DMS79 treated with DMSO at 0.1 percent for 48 hours (cell line): ENCODE data around the gene VENTX.
"Not testable (repeated sequence)": the region's sequence is repeated elsewhere in the genome, so short reads cannot be mapped to it uniquely, and the experiment has no call there.

Experiments used
- DNase-seq: peaks from one replicate; lab custom pipeline; 2025; lab: John Stamatoyannopoulos, UW

The VENTX gene

GRCh38 chr10:133214468-133215410, 22.9 kb upstream of the VENTX start:
- no peak for DNase-seq

GRCh38 chr10:133215586-133215985, 22.1 kb upstream of the VENTX start:
- no peak for DNase-seq

- no peak for DNase-seq
These were observed 20.9 kb upstream of the VENTX start for GRCh38 chr10:133216776-133217175.

- DNase-seq = no peak
These were observed 19.7 kb upstream of the VENTX start for GRCh38 chr10:133217800-133218589.

- DNase-seq = no peak
These were observed 18.8 kb upstream of the VENTX start for GRCh38 chr10:133218891-133219290.

- no peak for DNase-seq
These were observed 17.9 kb upstream of the VENTX start for GRCh38 chr10:133219782-133220181.

- DNase-seq = no peak
These were observed 16.3 kb upstream of the VENTX start for GRCh38 chr10:133221331-133221730.

GRCh38 chr10:133221756-133222155, 15.9 kb upstream of the VENTX start:
- not testable (repeated sequence) for DNase-seq

GRCh38 chr10:133224076-133224475, 13.6 kb upstream of the VENTX start:
- no peak for DNase-seq

- no peak for DNase-seq
These were observed 12.8 kb upstream of the VENTX start for GRCh38 chr10:133224756-133225372.

- DNase-seq = no peak
These were observed 11.9 kb upstream of the VENTX start for GRCh38 chr10:133225707-133226191.

GRCh38 chr10:133226251-133226808, 11.3 kb upstream of the VENTX start:
- no peak for DNase-seq

- DNase-seq = no peak
These were observed 10.4 kb upstream of the VENTX start for GRCh38 chr10:133227256-133227655.

GRCh38 chr10:133229265-133230043, 8.2 kb upstream of the VENTX start:
- peak; percentile 2 for DNase-seq

GRCh38 chr10:133230044-133230361, 7.7 kb upstream of the VENTX start, which contains the start of gene UTF1:
TSS of gene UTF1 (plus strand) at chr10:133230217. CDS start at chr10:133230289, 72 bp downstream.
- no peak for DNase-seq

GRCh38 chr10:133230387-133231195, 7.1 kb upstream of the VENTX start:
- DNase-seq = peak; percentile 1

GRCh38 chr10:133231244-133231945, 6.3 kb upstream of the VENTX start:
- DNase-seq = no peak

GRCh38 chr10:133231946-133232574, 5.6 kb upstream of the VENTX start:
- DNase-seq = no peak

- not testable (repeated sequence) for DNase-seq
These were observed 2.9 kb upstream of the VENTX start for GRCh38 chr10:133234796-133235195.
